Measurements from ENCODE around the gene TMEM184B. TPM values are rescaled to one million over a fixed set of nuclear protein-coding genes. Genes with fewer than 3 reads are reported as not detected.

Gene TMEM184B
- total RNA-seq, 1 experiment from 2014 or later = 54.2 TPM

- H3K27ac ChIP-seq (ENCODE audit: low read length) = no peak overlapping the region
- H3K4me3 ChIP-seq (ENCODE audit: low read depth in 2 of 2, low read length in 2 of 2) = no peak overlapping the region
- ATAC-seq = no peak
- DNase-seq (ENCODE audit: low read depth, low spot score) = no peak
- POLR2A ChIA-PET = no interaction called here
- no peaks in the 10 kb centered on the region for H3K4me1 ChIP-seq (ENCODE audit: control insufficient read depth, insufficient read depth, low read length)
- CTCF ChIA-PET = no interaction called here
- TF ChIP-seq TCF7L2 (IDR thresholded peaks at IDR 0.05; ENCODE audit: low read depth, low read length) (no peak), SIN3A (IDR thresholded peaks at IDR 0.05; ENCODE audit: borderline replicate concordance, insufficient read depth, low read depth, low read length) (no peak), REST (IDR thresholded peaks at IDR 0.05; ENCODE audit: insufficient read depth in 1 of 2, low read depth in 2 of 2, low read length in 1 of 2) (no peak), POLR2AphosphoS5 (IDR thresholded peaks at IDR 0.05; ENCODE audit: low read depth, low read length) (no peak)
- in situ Hi-C loops (cut with HindIII; ENCODE audit: low pct_unique_long_range_greater_than_20kb, low sequenced_read_pairs) (no loop called here), intact Hi-C loops (cut with micrococcal nuclease; ENCODE audit: unreplicated experiment) (no loop called here)
- no peaks in the 10 kb centered on the region for H3K36me3 ChIP-seq (ENCODE audit: control insufficient read depth, insufficient read depth, low read length)
- H3K9me3 ChIP-seq (ENCODE audit: control insufficient read depth, insufficient read depth, low read depth, low read length) = no peaks in the 10 kb centered on the region
- no peaks in the 10 kb centered on the region for H3K27me3 ChIP-seq (ENCODE audit: control insufficient read depth, insufficient read depth, low read length)
- no TSS peak for BruUV-seq (replicated peaks)
These were observed 25.1 kb downstream of the TMEM184B start for GRCh38 chr22:38247713-38248112.

- Histone ChIP-seq H3K27me3 (ENCODE audit: control insufficient read depth, insufficient read depth, low read length) (no peaks in the 10 kb centered on the region), H3K4me3 (ENCODE audit: low read depth in 2 of 2, low read length in 2 of 2) (no peak overlapping the region), H3K9me3 (ENCODE audit: control insufficient read depth, insufficient read depth, low read depth, low read length) (no peaks in the 10 kb centered on the region), H3K27ac (ENCODE audit: low read length) (no peak overlapping the region), H3K4me1 (ENCODE audit: control insufficient read depth, insufficient read depth, low read length) (no peaks in the 10 kb centered on the region), H3K36me3 (ENCODE audit: control insufficient read depth, insufficient read depth, low read length) (no peaks in the 10 kb centered on the region)
- in situ Hi-C loops (cut with HindIII; ENCODE audit: low pct_unique_long_range_greater_than_20kb, low sequenced_read_pairs) (no loop called here), intact Hi-C loops (cut with micrococcal nuclease; ENCODE audit: unreplicated experiment) (no loop called here)
- ChIA-PET CTCF (no interaction called here), POLR2A (no interaction called here)
- DNase-seq (ENCODE audit: low read depth, low spot score) (no peak), ATAC-seq (no peak)
- TF ChIP-seq POLR2AphosphoS5 (IDR thresholded peaks at IDR 0.05; ENCODE audit: low read depth, low read length) = no peak
- TF ChIP-seq CTCF (IDR thresholded peaks at IDR 0.05) = no peak
- no peak for TF ChIP-seq TCF7L2 (IDR thresholded peaks at IDR 0.05; ENCODE audit: low read depth, low read length)
- no peak for TF ChIP-seq SIN3A (IDR thresholded peaks at IDR 0.05; ENCODE audit: borderline replicate concordance, insufficient read depth, low read depth, low read length)
- no TSS peak for BruUV-seq (replicated peaks)
These were observed 26.1 kb downstream of the TMEM184B start for GRCh38 chr22:38246692-38247091.

- H3K27ac ChIP-seq (ENCODE audit: low read length) = no peak overlapping the region
- POLR2A ChIA-PET = no interaction called here
- H3K4me1 ChIP-seq (ENCODE audit: control insufficient read depth, insufficient read depth, low read length) = no peaks in the 10 kb centered on the region
- ATAC-seq (peak; percentile 56; the same call in 1 of the 2 replicates), DNase-seq (ENCODE audit: low read depth, low spot score) (no peak)
- in situ Hi-C loops (cut with HindIII; ENCODE audit: low pct_unique_long_range_greater_than_20kb, low sequenced_read_pairs) = no loop called here
- H3K9me3 ChIP-seq (ENCODE audit: control insufficient read depth, insufficient read depth, low read depth, low read length) = no peaks in the 10 kb centered on the region
- no peaks in the 10 kb centered on the region for H3K36me3 ChIP-seq (ENCODE audit: control insufficient read depth, insufficient read depth, low read length)
- no TSS peak for BruUV-seq (replicated peaks)
- TF ChIP-seq SIN3A (IDR thresholded peaks at IDR 0.05; ENCODE audit: borderline replicate concordance, insufficient read depth, low read depth, low read length) = no peak
- no peak for TF ChIP-seq CTCF (IDR thresholded peaks at IDR 0.05)
- TF ChIP-seq POLR2AphosphoS5 (IDR thresholded peaks at IDR 0.05; ENCODE audit: low read depth, low read length) = no peak
- no peak for TF ChIP-seq TCF7L2 (IDR thresholded peaks at IDR 0.05; ENCODE audit: low read depth, low read length)
- TF ChIP-seq REST (IDR thresholded peaks at IDR 0.05; ENCODE audit: insufficient read depth in 1 of 2, low read depth in 2 of 2, low read length in 1 of 2) = no peak
- intact Hi-C loops (cut with micrococcal nuclease; ENCODE audit: unreplicated experiment) = no loop called here
- no peak overlapping the region for H3K4me3 ChIP-seq (ENCODE audit: low read depth in 2 of 2, low read length in 2 of 2)
- H3K27me3 ChIP-seq (ENCODE audit: control insufficient read depth, insufficient read depth, low read length) = no peaks in the 10 kb centered on the region
- CTCF ChIA-PET = no interaction called here
These were observed 26.7 kb downstream of the TMEM184B start for GRCh38 chr22:38246046-38246658.

All from Panc1 (cell line).